Measurements from ENCODE around the gene LAMA3. TPM values are rescaled to one million over a fixed set of nuclear protein-coding genes. Genes with fewer than 3 reads are reported as not detected.
A peak's percentile ranks its signal among the peaks of the same experiment; 100 is the strongest.

LAMA3 gene
- total and polyA plus RNA-seq, 12 donors: 0.89 to 5.3 (median 3.3) TPM

DNA sequence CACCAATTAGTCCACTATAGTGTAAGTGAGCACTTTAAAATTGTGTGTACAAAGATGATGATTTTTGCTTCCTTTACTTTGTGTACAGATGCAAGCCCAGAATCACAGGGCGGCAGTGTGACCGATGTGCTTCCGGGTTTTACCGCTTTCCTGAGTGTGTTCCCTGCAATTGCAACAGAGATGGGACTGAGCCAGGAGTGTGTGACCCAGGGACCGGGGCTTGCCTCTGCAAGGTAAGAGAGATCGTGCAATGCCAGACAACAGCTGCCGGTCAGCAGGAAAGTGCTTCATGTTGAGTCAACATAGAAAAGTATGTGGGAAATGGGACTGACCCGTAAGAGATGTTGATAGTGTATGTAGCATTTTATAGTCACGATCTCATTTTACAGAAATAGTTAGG is 168.5 kb downstream of the LAMA3 start:
- Histone ChIP-seq H3K9me3 (no peaks in the 10 kb centered on the region), H3K27ac (no peak overlapping the region), H3K4me1 (peaks cover 0 to 19% (median 0%) of the 10 kb centered on the region in 9 donors), H3K4me3 (no peak overlapping the region), H3K36me3 (peaks cover 0 to 38% (median 0%) of the 10 kb centered on the region in 9 donors), H3K27me3 (no peaks in the 10 kb centered on the region)
- ATAC-seq (no peak), DNase-seq (no peak)
- intact Hi-C loops (cut with DNase I): no loop called here
- 84 to 89% methylated on average over 9 of the region's 9 CpGs for WGBS, 2 donors
- TF ChIP-seq, protein P1, sequence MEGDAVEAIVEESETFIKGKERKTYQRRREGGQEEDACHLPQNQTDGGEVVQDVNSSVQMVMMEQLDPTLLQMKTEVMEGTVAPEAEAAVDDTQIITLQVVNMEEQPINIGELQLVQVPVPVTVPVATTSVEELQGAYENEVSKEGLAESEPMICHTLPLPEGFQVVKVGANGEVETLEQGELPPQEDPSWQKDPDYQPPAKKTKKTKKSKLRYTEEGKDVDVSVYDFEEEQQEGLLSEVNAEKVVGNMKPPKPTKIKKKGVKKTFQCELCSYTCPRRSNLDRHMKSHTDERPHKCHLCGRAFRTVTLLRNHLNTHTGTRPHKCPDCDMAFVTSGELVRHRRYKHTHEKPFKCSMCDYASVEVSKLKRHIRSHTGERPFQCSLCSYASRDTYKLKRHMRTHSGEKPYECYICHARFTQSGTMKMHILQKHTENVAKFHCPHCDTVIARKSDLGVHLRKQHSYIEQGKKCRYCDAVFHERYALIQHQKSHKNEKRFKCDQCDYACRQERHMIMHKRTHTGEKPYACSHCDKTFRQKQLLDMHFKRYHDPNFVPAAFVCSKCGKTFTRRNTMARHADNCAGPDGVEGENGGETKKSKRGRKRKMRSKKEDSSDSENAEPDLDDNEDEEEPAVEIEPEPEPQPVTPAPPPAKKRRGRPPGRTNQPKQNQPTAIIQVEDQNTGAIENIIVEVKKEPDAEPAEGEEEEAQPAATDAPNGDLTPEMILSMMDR (IDR thresholded peaks at IDR 0.05): no peak

GRCh38 chr18:23859466-23860336 is 170.4 kb downstream of the LAMA3 start:
- peaks cover 0 to 19% (median 0%) of the 10 kb centered on the region in 9 donors for H3K4me1 ChIP-seq
- H3K27me3 ChIP-seq: no peaks in the 10 kb centered on the region
- TF ChIP-seq, protein P1 (IDR thresholded peaks at IDR 0.05): no peak
- H3K4me3 ChIP-seq: no peak overlapping the region
- peaks cover 0 to 38% (median 0%) of the 10 kb centered on the region in 9 donors for H3K36me3 ChIP-seq
- ATAC-seq: no peak
- intact Hi-C loops (cut with DNase I): no loop called here
- no peaks in the 10 kb centered on the region for H3K9me3 ChIP-seq
- no peak for DNase-seq
- 89 to 96% methylated on average over 3 of the region's 3 CpGs for WGBS, 2 donors
- H3K27ac ChIP-seq: no peak overlapping the region

GRCh38 chr18:23861326-23861725 is 172.1 kb downstream of the LAMA3 start:
- TF ChIP-seq, protein P1 (IDR thresholded peaks at IDR 0.05): no peak
- WGBS, 2 donors: 89 to 94% methylated on average over 6 of the region's 6 CpGs
- intact Hi-C loops (cut with DNase I): no loop called here
- H3K36me3 ChIP-seq: peaks cover 0 to 49% (median 0%) of the 10 kb centered on the region in 9 donors
- H3K9me3 ChIP-seq: no peaks in the 10 kb centered on the region
- DNase-seq (no peak), ATAC-seq (no peak)
- H3K4me3 ChIP-seq: no peak overlapping the region
- no peaks in the 10 kb centered on the region for H3K27me3 ChIP-seq
- peaks cover 0 to 28% (median 0%) of the 10 kb centered on the region in 9 donors for H3K4me1 ChIP-seq
- H3K27ac ChIP-seq: peak overlapping the region in 3 of 10 donors; percentile 30 to 41 (median 32)

DNA sequence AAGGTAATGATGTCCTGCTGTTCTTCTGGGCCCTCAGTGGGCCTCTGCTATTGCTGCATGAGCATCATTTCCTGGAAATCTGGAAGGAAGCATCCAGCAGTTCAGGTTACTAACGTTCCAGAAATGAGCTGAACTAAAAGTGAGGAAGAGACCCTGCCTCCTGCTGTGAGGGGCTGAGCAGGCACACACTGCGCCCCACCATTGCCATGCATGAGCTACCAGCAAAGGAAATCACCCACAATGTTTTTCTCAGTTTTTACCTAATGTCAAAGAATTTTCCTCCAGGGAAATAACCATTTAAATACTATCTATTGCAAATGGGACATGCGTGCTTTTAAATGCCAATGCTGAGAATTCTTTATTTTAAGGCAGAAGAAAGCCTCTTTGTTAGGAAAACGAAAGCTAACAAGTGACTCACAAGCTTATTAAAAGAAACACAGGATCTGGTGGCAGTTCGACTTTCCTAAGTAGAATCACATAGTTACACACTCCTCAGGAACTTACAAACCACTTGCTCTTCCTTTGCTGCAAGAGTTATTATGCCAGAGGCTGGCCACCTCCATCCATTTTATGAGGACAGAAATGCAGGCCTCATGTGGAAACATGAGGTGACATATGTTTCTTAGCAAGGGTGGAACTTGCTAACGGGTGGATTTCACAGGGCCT is 172.7 kb downstream of the LAMA3 start:
- Histone ChIP-seq H3K27ac (peak overlapping the region in 6 of 10 donors; percentile 22 to 53 (median 36)), H3K36me3 (peaks cover 0 to 49% (median 0%) of the 10 kb centered on the region in 9 donors), H3K4me3 (no peak overlapping the region), H3K9me3 (no peaks in the 10 kb centered on the region), H3K27me3 (no peaks in the 10 kb centered on the region), H3K4me1 (peaks cover 0 to 28% (median 0%) of the 10 kb centered on the region in 9 donors)
- intact Hi-C loops (cut with DNase I): no loop called here
- no peak for DNase-seq
- WGBS, 2 donors: 67 to 74% methylated on average over 6 of the region's 6 CpGs
- peak in 5 of 8 donors; percentile 20 to 41 (median 35) for ATAC-seq
- TF ChIP-seq, protein P1 (IDR thresholded peaks at IDR 0.05): no peak

All from heart right ventricle (tissue), 16 donors.